BLaER1 (cell line): ENCODE data around the gene HEBP1.

Experiments used
- H3K27ac ChIP-seq: shearing (Covaris generic); formaldehyde crosslinking; 2 replicates; pipeline ENCODE4 v1.8.1; 2022
- H3K27me3 ChIP-seq: shearing (Covaris generic); formaldehyde crosslinking; 2 replicates; pipeline ENCODE4 v1.8.1; 2022
- H3K36me3 ChIP-seq: shearing (Covaris generic); formaldehyde crosslinking; 2 replicates; pipeline ENCODE4 v1.8.1; 2022
- H3K4me1 ChIP-seq: shearing (Covaris generic); formaldehyde crosslinking; 2 replicates; pipeline ENCODE4 v1.8.1; 2022
- H3K4me2 ChIP-seq: shearing (Covaris generic); formaldehyde crosslinking; 2 replicates; pipeline ENCODE4 v1.8.1; 2022
- H3K4me3 ChIP-seq: shearing (Covaris generic); formaldehyde crosslinking; 2 replicates; pipeline ENCODE4 v1.8.1; 2022
- H3K9ac ChIP-seq: shearing (Covaris generic); formaldehyde crosslinking; 2 replicates; pipeline ENCODE4 v1.8.1; 2022
- H3K9me3 ChIP-seq: shearing (Covaris generic); formaldehyde crosslinking; 2 replicates; pipeline ENCODE4 v1.8.1; 2022
- H4K20me1 ChIP-seq: shearing (Covaris generic); formaldehyde crosslinking; 2 replicates; pipeline ENCODE4 v1.8.1; 2022
- Cebpa-rat ChIP-seq: shearing (Covaris generic); IDR thresholded peaks from 2 replicates; pipeline ENCODE4 v1.8.1; 2022

Gene HEBP1

DNA sequence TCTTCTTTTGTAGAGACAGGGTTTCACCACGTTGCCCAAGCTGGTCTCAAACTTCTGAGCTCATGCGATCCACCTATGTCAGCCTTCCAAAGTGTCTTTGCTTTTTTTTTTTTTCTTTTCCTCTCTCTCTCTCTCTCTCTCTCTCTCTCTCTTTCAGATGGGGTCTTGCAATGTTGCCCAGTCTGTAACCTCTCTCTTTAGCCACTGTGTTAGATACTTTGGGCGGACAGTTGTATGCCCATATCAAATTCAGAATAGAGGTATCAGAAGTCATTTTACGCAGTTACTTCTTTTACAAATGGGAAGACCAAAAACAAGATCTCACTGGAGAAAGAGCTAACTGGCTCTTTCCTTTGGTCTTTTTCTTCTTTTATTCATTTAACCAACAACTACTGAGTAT, 6.7 kb downstream of the HEBP1 start:
- Histone ChIP-seq H3K4me2 (peak overlapping the region; percentile 34), H3K27ac (no peak overlapping the region), H3K9me3 (no peaks in the 10 kb centered on the region), H3K4me1 (peaks cover 30% of the 10 kb centered on the region), H3K27me3 (no peaks in the 10 kb centered on the region), H3K36me3 (peaks cover 9% of the 10 kb centered on the region; the same call in 1 of the 2 replicates), H4K20me1 (no peaks in the 10 kb centered on the region), H3K9ac (no peak overlapping the region), H3K4me3 (no peak overlapping the region)
- TF ChIP-seq Cebpa-rat, result no peak

DNA sequence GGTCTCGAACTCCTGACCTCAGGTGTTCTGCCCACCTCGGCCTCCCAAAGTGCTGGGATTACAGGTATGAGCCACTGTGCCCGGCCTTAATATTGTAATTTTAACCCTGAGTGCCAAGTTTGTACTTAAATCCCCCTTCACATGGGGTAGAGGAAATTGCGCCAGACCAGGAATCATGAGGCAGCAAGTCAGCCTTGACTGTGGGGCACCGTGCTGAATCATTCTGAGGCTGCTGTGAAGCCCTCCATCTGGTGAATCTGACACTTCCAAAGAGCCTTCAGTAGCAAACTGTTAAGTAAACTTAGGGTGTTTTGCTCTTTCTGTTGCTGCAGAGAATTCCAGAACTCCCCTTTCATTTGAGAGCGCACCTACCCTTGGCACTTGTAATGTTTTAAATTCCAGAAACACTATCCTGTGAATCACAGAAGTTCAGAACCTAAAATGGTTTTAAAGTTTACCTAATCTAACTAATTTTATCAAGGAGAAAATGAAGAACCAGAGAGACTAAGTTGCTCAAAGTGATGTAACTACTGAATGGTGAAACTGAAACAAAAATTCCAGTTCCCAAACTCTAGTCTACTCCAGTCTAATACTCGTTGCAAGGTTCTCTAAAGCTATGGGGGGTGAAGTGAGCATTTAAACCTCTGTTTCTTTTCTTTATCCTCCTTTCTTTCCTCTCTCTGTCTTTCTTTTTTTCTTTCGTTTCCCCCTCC, 7.5 kb downstream of the HEBP1 start:
- no peak overlapping the region for H3K27ac ChIP-seq
- H3K27me3 ChIP-seq, result no peaks in the 10 kb centered on the region
- H3K4me3 ChIP-seq, result no peak overlapping the region
- peaks cover 9% of the 10 kb centered on the region; the same call in 1 of the 2 replicates for H3K36me3 ChIP-seq
- peak overlapping the region; percentile 39 for H3K4me2 ChIP-seq
- H3K9ac ChIP-seq, result no peak overlapping the region
- H3K9me3 ChIP-seq, result no peaks in the 10 kb centered on the region
- H4K20me1 ChIP-seq, result no peaks in the 10 kb centered on the region
- H3K4me1 ChIP-seq, result peaks cover 30% of the 10 kb centered on the region
- no peak for TF ChIP-seq Cebpa-rat

DNA sequence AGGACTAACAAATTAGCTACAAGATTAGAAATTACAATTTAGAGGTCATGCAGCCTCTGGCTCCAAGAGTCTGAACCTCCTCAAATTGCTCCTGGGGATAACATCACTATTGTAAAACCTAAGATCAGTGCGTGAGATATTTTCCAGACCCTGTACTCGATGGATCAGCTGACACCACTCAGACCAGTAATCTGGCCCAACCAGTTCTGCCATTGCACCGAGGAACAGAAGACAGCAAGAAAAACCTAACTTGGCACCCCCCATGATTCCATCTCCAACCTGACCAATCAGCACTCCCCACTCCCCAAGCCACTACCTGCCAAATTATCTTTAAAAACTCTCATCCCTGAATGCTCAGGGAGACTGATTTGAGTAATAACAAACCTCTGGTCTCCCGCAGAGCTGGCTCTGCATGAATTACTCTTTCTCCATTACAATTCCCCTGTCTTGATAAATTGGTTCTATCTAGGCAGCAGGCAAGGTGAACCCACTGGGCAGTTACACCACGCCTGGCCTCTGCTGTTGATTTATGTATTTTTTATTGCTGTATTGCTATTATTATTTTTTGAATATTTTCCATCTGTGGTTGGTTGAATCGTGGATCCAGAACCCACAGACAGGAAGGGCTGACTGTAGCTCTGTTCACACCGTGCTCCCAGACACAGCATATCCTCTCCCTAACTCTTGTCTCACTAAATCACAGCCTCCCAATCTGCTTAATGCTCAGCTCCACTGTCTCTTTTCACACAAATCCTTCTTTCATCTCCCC, 9.2 kb downstream of the HEBP1 start:
- no peaks in the 10 kb centered on the region for H4K20me1 ChIP-seq
- H3K36me3 ChIP-seq, result peaks cover 22% of the 10 kb centered on the region
- no peaks in the 10 kb centered on the region for H3K9me3 ChIP-seq
- H3K4me3 ChIP-seq, result no peak overlapping the region
- TF ChIP-seq Cebpa-rat, result no peak
- 0 out of 2 replicates have a peak overlapping the region, but pooled peaks have one; percentile 27 for H3K4me2 ChIP-seq
- no peak overlapping the region for H3K27ac ChIP-seq
- no peak overlapping the region for H3K9ac ChIP-seq
- no peaks in the 10 kb centered on the region for H3K27me3 ChIP-seq
- H3K4me1 ChIP-seq, result peaks cover 25% of the 10 kb centered on the region

- no peak for TF ChIP-seq Cebpa-rat
- Histone ChIP-seq H3K36me3 (peaks cover 24% of the 10 kb centered on the region), H3K9ac (no peak overlapping the region), H3K4me3 (no peak overlapping the region), H3K9me3 (no peaks in the 10 kb centered on the region), H4K20me1 (no peaks in the 10 kb centered on the region), H3K27ac (no peak overlapping the region), H3K27me3 (no peaks in the 10 kb centered on the region), H3K4me1 (peaks cover 14% of the 10 kb centered on the region), H3K4me2 (no peak overlapping the region)
Measured at GRCh38 chr12:12987421-12987820, 12.6 kb downstream of the HEBP1 start.

DNA sequence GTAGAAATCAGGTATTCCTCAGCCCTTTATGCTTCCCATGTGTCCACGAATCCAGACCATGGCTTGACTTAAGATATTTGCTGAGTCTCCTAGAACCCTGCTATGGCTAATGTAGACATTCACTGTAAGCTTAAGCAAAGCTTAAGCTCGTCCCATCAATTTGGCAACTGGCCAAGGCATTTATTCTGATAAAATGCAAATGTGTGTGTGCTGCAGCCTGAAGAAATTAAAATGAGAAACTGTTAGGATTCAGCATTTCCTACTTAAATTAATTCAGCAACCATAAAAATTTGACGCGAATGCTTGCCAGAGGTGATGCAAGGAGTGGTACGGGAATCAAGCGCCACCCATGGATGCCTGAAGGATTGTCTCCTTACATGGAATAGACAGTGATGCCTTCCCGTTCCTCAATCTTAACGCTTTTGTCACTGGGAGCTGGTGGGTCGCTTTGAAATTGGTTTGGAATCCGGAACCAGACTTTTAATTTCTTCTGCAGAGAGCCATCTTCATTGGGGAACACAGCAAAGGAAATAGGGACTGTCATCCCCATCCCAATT, 13.2 kb downstream of the HEBP1 start:
- H3K36me3 ChIP-seq, result peaks cover 24% of the 10 kb centered on the region
- no peaks in the 10 kb centered on the region for H3K27me3 ChIP-seq
- H4K20me1 ChIP-seq, result no peaks in the 10 kb centered on the region
- H3K4me1 ChIP-seq, result peaks cover 9% of the 10 kb centered on the region
- TF ChIP-seq Cebpa-rat, result no peak
- no peak overlapping the region for H3K4me3 ChIP-seq
- H3K4me2 ChIP-seq, result no peak overlapping the region
- H3K27ac ChIP-seq, result no peak overlapping the region
- H3K9me3 ChIP-seq, result no peaks in the 10 kb centered on the region
- H3K9ac ChIP-seq, result no peak overlapping the region

GRCh38 chr12:12985817-12986408, 14.2 kb downstream of the HEBP1 start:
- Histone ChIP-seq H3K27me3 (no peaks in the 10 kb centered on the region), H3K4me3 (no peak overlapping the region), H3K4me2 (no peak overlapping the region), H3K27ac (no peak overlapping the region), H3K36me3 (peaks cover 24% of the 10 kb centered on the region), H3K9me3 (no peaks in the 10 kb centered on the region), H4K20me1 (no peaks in the 10 kb centered on the region), H3K9ac (no peak overlapping the region), H3K4me1 (peaks cover under 1% of the 10 kb centered on the region; the same call in 1 of the 2 replicates)
- no peak for TF ChIP-seq Cebpa-rat

- Histone ChIP-seq H3K4me3 (no peak overlapping the region), H3K27me3 (no peaks in the 10 kb centered on the region), H3K4me1 (no peaks in the 10 kb centered on the region), H3K4me2 (no peak overlapping the region), H3K9me3 (no peaks in the 10 kb centered on the region), H3K27ac (no peak overlapping the region), H3K36me3 (peaks cover 30% of the 10 kb centered on the region), H3K9ac (no peak overlapping the region), H4K20me1 (no peaks in the 10 kb centered on the region)
- no peak for TF ChIP-seq Cebpa-rat
Measured at GRCh38 chr12:12984149-12984548, 15.9 kb downstream of the HEBP1 start.

GRCh38 chr12:12983420-12984035, 16.5 kb downstream of the HEBP1 start:
- Histone ChIP-seq H3K9me3 (no peaks in the 10 kb centered on the region), H3K9ac (no peak overlapping the region), H3K36me3 (peaks cover 24% of the 10 kb centered on the region), H4K20me1 (no peaks in the 10 kb centered on the region), H3K4me2 (no peak overlapping the region), H3K4me1 (no peaks in the 10 kb centered on the region), H3K4me3 (no peak overlapping the region), H3K27ac (no peak overlapping the region), H3K27me3 (no peaks in the 10 kb centered on the region)
- TF ChIP-seq Cebpa-rat, result no peak

GRCh38 chr12:12982331-12982730, 17.7 kb downstream of the HEBP1 start:
- H3K4me2 ChIP-seq, result no peak overlapping the region
- H3K9ac ChIP-seq, result no peak overlapping the region
- no peak overlapping the region for H3K4me3 ChIP-seq
- no peak for TF ChIP-seq Cebpa-rat
- H3K36me3 ChIP-seq, result peaks cover 23% of the 10 kb centered on the region
- H3K4me1 ChIP-seq, result no peaks in the 10 kb centered on the region
- H3K27ac ChIP-seq, result no peak overlapping the region
- no peaks in the 10 kb centered on the region for H3K9me3 ChIP-seq
- H4K20me1 ChIP-seq, result no peaks in the 10 kb centered on the region
- no peaks in the 10 kb centered on the region for H3K27me3 ChIP-seq
